ENCODE measurements around the gene CLCN2. TPM values are rescaled to one million over a fixed set of nuclear protein-coding genes. Genes with fewer than 3 reads are reported as not detected.

Gene CLCN2
- total and polyA plus RNA-seq, 2 of the 4 experiments (the other 2 are of a cell fraction): 2.9 to 5.8 TPM

DNA sequence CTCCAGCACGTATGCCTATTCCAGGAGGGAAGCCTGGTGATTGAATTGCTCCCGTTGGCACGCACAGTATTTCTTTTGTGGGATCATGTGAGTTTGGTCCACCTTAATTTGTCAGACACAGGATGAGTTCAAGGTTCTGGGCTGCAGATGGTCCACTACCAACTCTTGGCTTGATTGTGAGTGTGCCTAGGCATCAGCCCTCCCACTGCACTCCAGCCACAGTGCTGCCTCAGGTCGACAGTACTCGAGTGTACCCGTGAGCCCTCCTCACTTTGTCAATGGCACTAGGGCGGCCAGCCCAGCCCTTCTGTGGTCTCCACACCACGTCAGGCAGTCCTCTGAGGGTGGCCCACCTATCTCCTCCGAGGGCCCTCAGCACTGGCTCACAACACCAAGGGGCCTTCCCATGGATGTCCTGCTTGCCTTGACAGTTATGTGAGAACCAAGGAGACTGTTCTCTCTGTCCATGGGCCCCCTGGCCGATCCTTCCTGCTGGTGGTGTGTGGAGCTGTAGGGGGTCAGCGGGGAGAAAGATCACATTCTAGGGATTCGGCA is 48.6 kb upstream of the CLCN2 start:
- dilution Hi-C loops (cut with HindIII; ENCODE audit: low sequenced_read_pairs, unreplicated experiment): no loop called here
- POLR2A ChIA-PET (ENCODE audit: unreplicated experiment): no interaction called here
- H3K36me3 ChIP-seq (ENCODE audit: control insufficient read depth, insufficient read depth, low read length): no peaks in the 10 kb centered on the region
- no peak overlapping the region for H2BK15ac ChIP-seq (ENCODE audit: low read depth, low read length)
- no peak overlapping the region for H3K27ac ChIP-seq (ENCODE audit: insufficient read depth, low read length)
- peaks cover 43% of the 10 kb centered on the region for H3K27me3 ChIP-seq (ENCODE audit: control insufficient read depth, insufficient read depth, low read length)
- no CpG with 5 or more reads among the region's 12 CpGs for WGBS, 2 experiments (ENCODE audit: extremely low coverage in 2 of 2, insufficient read length in 1 of 2)
- H4K8ac ChIP-seq (ENCODE audit: low read depth in 2 of 2, low read length in 2 of 2): no peak overlapping the region
- DNase-seq: no peak
- no peak overlapping the region for H3K23ac ChIP-seq (ENCODE audit: low read depth, low read length)
- H3K18ac ChIP-seq (ENCODE audit: low read depth, low read length): no peak overlapping the region
- H3K4me3 ChIP-seq (ENCODE audit: insufficient read depth, low read depth, low read length): no peak overlapping the region
- no peak overlapping the region for H2AFZ ChIP-seq (replicated peaks; ENCODE audit: low read length, poor library complexity)
- no peak overlapping the region for H2BK5ac ChIP-seq (ENCODE audit: low read depth, low read length, poor library complexity, severe bottlenecking)
- H2AK9ac ChIP-seq (replicated peaks; ENCODE audit: low read depth, low read length, poor library complexity): no peak overlapping the region
- H4K5ac ChIP-seq (ENCODE audit: low read depth, low read length): no peak overlapping the region
- peaks cover 3% of the 10 kb centered on the region; the same call in 1 of the 2 replicates for H3K9me3 ChIP-seq (ENCODE audit: control insufficient read depth, insufficient read depth, low read length)
- H4K91ac ChIP-seq (ENCODE audit: insufficient read depth, low read depth, low read length): no peak overlapping the region
- H3K4me2 ChIP-seq (ENCODE audit: low read depth, low read length): no peak overlapping the region
- BruUV-seq (replicated peaks): no TSS peak
- in situ Hi-C loops (cut with MboI; ENCODE audit: low sequenced_read_pairs): no loop called here
- no peak overlapping the region for H2AK5ac ChIP-seq (ENCODE audit: low read depth, low read length)
- no peak overlapping the region for H3K56ac ChIP-seq (ENCODE audit: extremely low read depth, insufficient read depth, low read length)
- no peak overlapping the region for H3K4ac ChIP-seq (ENCODE audit: low read depth, low read length)
- TF ChIP-seq, protein P1, sequence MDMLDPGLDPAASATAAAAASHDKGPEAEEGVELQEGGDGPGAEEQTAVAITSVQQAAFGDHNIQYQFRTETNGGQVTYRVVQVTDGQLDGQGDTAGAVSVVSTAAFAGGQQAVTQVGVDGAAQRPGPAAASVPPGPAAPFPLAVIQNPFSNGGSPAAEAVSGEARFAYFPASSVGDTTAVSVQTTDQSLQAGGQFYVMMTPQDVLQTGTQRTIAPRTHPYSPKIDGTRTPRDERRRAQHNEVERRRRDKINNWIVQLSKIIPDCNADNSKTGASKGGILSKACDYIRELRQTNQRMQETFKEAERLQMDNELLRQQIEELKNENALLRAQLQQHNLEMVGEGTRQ (IDR thresholded peaks at IDR 0.05; ENCODE audit: low read depth, low read length): no peak
- TF ChIP-seq POLR2A (IDR thresholded peaks at IDR 0.05; ENCODE audit: low read depth, low read length) (no peak), NFE2L2 (IDR thresholded peaks at IDR 0.05; ENCODE audit: low read depth, low read length) (no peak), CHD1 (IDR thresholded peaks at IDR 0.05; ENCODE audit: low read depth, low read length) (no peak), FOS (IDR thresholded peaks at IDR 0.05; ENCODE audit: low read depth, low read length) (no peak), BHLHE40 (IDR thresholded peaks at IDR 0.05; ENCODE audit: low read depth, low read length) (no peak), CEBPB (IDR thresholded peaks at IDR 0.05; ENCODE audit: low read depth, low read length) (no peak), SMC3 (IDR thresholded peaks at IDR 0.05; ENCODE audit: low read depth, low read length) (no peak), RFX5 (IDR thresholded peaks at IDR 0.05; ENCODE audit: low read depth, low read length) (no peak), MAZ (IDR thresholded peaks at IDR 0.05; ENCODE audit: borderline replicate concordance, low read depth, low read length) (no peak), MAFK (IDR thresholded peaks at IDR 0.05; ENCODE audit: low read depth, low read length) (no peak), RAD21 (IDR thresholded peaks at IDR 0.05; ENCODE audit: low read length) (no peak), MXI1 (IDR thresholded peaks at IDR 0.05; ENCODE audit: borderline replicate concordance, low read depth, low read length) (no peak), RCOR1 (IDR thresholded peaks at IDR 0.05; ENCODE audit: insufficient replicate concordance, low read length) (no peak)
- TF ChIP-seq, protein P2, sequence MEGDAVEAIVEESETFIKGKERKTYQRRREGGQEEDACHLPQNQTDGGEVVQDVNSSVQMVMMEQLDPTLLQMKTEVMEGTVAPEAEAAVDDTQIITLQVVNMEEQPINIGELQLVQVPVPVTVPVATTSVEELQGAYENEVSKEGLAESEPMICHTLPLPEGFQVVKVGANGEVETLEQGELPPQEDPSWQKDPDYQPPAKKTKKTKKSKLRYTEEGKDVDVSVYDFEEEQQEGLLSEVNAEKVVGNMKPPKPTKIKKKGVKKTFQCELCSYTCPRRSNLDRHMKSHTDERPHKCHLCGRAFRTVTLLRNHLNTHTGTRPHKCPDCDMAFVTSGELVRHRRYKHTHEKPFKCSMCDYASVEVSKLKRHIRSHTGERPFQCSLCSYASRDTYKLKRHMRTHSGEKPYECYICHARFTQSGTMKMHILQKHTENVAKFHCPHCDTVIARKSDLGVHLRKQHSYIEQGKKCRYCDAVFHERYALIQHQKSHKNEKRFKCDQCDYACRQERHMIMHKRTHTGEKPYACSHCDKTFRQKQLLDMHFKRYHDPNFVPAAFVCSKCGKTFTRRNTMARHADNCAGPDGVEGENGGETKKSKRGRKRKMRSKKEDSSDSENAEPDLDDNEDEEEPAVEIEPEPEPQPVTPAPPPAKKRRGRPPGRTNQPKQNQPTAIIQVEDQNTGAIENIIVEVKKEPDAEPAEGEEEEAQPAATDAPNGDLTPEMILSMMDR (conservative IDR thresholded peaks at IDR 0.05; ENCODE audit: low read depth, low read length): no peak
- TF ChIP-seq, protein P3, sequence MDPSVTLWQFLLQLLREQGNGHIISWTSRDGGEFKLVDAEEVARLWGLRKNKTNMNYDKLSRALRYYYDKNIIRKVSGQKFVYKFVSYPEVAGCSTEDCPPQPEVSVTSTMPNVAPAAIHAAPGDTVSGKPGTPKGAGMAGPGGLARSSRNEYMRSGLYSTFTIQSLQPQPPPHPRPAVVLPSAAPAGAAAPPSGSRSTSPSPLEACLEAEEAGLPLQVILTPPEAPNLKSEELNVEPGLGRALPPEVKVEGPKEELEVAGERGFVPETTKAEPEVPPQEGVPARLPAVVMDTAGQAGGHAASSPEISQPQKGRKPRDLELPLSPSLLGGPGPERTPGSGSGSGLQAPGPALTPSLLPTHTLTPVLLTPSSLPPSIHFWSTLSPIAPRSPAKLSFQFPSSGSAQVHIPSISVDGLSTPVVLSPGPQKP (IDR thresholded peaks at IDR 0.05; ENCODE audit: borderline replicate concordance, low read depth, low read length): no peak
- no peak overlapping the region for H3K14ac ChIP-seq (replicated peaks; ENCODE audit: low read depth, low read length)
- no peaks in the 10 kb centered on the region for H3K79me1 ChIP-seq (ENCODE audit: low read depth in 1 of 2, low read length in 2 of 2)
- H2BK120ac ChIP-seq (ENCODE audit: low read depth, low read length): no peak overlapping the region
- no peak overlapping the region for H2BK20ac ChIP-seq (ENCODE audit: low read depth, low read length)
- H3K9ac ChIP-seq (ENCODE audit: low read depth, low read length): no peak overlapping the region
- CTCF ChIA-PET: interaction anchor here (0.6 to 0.8 kb wide), 2 partner anchors 14 to 62 kb away, joined by 3 to 6 read pairs; no protein-coding TSS in a partner anchor
- H4K20me1 ChIP-seq (ENCODE audit: insufficient read depth, low read length): no peaks in the 10 kb centered on the region
- H3K9me1 ChIP-seq (ENCODE audit: insufficient read depth, low read length): no peaks in the 10 kb centered on the region
- intact Hi-C loops (cut with micrococcal nuclease): no loop called here
- H3K4me1 ChIP-seq (ENCODE audit: control insufficient read depth, insufficient read depth, low read length): no peaks in the 10 kb centered on the region
- ATAC-seq (ENCODE audit: low read depth): no peak

Measured in IMR-90 (cell line).